SK-N-DZ (cell line): ENCODE measurements around the gene SQSTM1. TPM values are rescaled to one million over a fixed set of nuclear protein-coding genes. Genes with fewer than 3 reads are reported as not detected.
"Not testable (repeated sequence)": the region's sequence is repeated elsewhere in the genome, so short reads cannot be mapped to it uniquely, and the experiment has no call there.

Experiments used
- DNase-seq: peaks from one replicate; pipeline ENCODE4 v3.0.0-alpha.2; 2015; ENCODE audit warnings: low spot score
- polyA plus RNA-seq, 2 experiments: library from polyadenylated mRNA; depleted of rRNA; stranded (reverse); fragments of >200 nt; gene quantifications; 2 replicates each; pipeline ENCODE4 v1.2.3, GENCODE V29; 2014

SQSTM1 gene
- 48.1 and 55.0 TPM in 2 replicates for polyA plus RNA-seq (2014; cell fraction: cytosol; rRNA removed)
- 63.1 and 73.0 TPM in 2 replicates for polyA plus RNA-seq (2014; cell fraction: nucleus; rRNA removed)

DNA sequence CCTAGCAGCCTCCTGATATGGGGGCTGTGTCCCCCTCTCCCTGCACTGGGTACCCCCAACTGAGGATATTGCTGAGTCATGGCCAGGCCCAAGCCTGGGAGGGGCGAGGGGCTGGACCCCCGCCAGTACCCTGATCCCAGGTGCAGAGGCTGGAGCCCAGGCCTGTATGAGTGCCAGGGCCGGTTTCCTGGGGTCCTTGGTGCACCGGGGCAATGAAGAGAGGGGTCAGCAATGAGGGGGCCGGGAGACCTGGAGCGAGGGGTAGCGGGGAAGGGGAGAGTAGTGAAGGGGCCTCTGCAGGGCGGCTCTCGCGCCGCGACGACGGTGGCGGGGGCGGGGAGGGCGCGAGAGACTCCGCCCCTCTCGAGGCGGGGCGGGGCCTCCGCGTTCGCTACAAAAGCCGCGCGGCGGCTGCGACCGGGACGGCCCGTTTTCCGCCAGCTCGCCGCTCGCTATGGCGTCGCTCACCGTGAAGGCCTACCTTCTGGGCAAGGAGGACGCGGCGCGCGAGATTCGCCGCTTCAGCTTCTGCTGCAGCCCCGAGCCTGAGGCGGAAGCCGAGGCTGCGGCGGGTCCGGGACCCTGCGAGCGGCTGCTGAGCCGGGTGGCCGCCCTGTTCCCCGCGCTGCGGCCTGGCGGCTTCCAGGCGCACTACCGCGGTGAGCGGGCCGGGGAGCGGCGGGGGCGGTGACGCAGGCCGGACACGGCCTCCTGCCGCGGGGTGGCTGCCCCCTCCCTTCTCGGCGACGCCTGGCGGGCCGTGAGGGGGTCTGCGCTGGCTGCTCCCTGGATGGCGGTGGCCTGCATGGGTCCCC is at the start of gene SQSTM1:
Gene SQSTM1, plus strand, starts transcription at position 423 of the 815 bp plus-strand sequence. Its CDS starts 32 bp downstream, at position 455.
- peak; percentile 78 for DNase-seq

- no peak for DNase-seq
Observed at GRCh38 chr5:179771311-179771895, 49.3 kb upstream of the SQSTM1 start.

- no peak for DNase-seq
Observed at GRCh38 chr5:179772351-179772750, 48.4 kb upstream of the SQSTM1 start.

- no peak for DNase-seq
Observed at GRCh38 chr5:179773686-179774040, 47.0 kb upstream of the SQSTM1 start.

GRCh38 chr5:179774442-179774841 is 46.3 kb upstream of the SQSTM1 start:
- no peak for DNase-seq

DNA sequence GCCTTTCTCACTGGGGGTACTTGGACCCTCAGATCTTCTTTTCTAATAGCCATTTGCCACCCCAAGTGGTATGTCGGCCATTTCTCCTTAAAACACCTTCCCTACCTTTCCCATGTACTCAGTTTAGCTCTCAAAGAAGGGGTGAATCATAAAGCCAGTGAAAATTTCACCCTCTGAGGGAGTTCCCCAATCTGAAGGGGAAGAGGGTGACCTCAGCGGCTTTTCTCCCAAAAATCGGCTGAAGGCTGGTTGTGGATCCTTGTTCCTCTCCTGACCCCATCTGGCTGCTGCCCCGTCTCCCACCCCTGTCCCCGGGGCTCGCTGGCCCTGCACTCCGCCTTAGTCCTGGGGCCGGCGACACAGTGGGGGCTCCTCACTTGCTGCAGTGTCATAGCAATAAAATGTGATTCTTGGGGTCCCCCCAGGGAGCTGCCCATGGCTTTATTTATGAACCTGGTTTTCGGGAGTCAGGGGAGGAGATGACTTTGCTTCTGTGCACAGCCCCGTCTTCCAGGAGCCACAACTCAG is 44.2 kb upstream of the SQSTM1 start:
- DNase-seq: no peak

DNA sequence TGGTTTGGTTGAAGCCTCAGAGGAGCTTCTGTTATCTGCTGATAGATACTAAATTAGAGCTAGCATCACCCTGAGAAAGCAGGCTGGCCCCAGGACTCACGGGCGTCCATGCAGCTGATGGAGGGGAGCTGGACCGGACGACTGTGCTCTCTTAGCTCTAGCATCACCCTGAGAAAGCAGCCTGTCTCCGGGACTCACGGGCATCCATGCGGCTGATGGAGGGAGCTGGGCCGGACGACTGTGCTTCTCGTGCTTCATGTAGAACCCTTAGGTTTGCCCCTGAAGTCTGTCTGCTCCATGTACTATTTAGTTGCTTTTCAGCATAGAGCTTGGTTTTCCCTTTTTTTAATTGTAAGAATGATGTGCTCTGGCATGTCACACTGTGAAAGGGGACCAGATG is 43.2 kb upstream of the SQSTM1 start:
- no peak for DNase-seq

- no peak for DNase-seq
Observed at GRCh38 chr5:179777909-179778308, 42.8 kb upstream of the SQSTM1 start.

DNA sequence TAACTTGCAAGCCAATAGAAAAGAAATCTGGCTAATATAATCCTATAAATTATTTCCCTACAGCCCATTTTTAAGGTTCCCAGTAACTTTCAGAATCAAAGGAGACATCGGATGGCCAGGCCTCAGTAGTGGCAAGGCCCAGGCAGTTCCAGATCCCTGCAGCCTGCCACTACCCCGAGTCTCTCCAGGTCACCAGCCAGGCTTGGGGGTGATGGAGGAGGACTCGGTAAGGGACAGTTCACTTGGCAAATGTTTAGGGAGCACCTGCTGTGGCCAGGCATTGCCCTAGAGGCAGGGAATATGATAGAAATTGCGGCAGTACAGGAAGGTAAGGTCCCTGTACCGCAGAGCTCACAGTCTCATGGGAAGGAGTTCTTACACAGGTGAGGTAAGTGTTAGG is 42.1 kb upstream of the SQSTM1 start:
- no peak for DNase-seq

DNA sequence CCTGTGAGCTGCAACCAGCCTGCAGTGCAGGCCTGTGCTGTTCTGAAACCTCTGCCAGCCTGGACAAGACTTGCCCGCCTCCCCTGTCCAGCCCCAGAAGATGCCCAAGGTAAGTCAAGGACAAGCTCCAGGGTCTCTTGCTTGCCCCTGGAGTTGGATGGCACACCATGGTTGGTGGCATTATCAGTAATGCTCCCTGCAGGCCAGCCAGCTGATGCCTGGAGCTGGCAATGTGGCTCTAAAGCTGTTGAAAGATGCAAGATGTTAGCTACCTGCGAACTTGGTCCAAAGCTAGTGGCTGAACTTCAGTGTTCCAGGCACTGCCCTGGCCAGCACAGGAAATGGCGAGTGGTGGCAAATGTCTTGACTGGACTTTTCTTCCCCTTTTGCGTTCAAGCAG is 40.9 kb upstream of the SQSTM1 start:
- no peak for DNase-seq

DNA sequence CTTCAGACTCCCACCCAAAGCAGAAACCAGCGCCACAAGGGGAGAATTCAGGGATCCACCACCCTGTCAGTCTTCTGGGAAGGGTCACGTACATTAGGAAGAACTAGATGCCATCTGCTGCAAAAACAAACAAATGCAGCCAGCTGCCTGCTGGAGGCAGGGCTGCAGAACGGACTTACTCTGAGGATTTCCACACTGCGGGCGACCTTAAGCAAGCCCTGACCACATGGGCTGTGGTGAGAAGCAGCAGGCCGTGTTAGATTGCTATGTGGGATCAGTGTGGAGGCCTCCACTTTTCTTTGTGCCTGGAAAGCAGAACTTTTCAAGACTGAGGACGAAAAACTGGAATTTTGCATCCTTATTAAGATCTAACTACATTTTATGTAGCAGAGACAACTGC is 40.3 kb upstream of the SQSTM1 start:
- no peak for DNase-seq

GRCh38 chr5:179781846-179782245 is 38.9 kb upstream of the SQSTM1 start:
- DNase-seq: no peak

DNA sequence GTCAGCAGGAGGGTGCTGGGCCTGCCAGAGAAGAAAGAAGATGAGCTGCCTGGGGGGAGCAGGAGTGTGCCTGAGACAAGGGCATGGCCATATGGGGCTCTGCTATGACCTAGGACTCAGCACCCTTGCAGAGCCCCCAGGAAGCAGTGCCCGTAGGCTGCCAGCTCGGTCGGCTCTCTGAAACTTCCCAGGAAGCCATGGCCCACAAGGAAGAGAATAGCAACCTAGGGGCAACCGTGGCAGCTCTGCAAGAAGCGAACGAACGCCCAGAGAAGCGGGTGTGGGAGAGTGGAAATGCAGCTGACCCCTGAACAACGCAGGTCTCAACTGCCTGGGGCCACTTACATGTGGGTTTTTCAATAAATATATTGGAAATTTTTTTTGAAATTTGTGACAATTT is 37.6 kb upstream of the SQSTM1 start:
- DNase-seq: no peak

- no peak for DNase-seq
Observed at GRCh38 chr5:179786861-179787260, 33.8 kb upstream of the SQSTM1 start.

DNA sequence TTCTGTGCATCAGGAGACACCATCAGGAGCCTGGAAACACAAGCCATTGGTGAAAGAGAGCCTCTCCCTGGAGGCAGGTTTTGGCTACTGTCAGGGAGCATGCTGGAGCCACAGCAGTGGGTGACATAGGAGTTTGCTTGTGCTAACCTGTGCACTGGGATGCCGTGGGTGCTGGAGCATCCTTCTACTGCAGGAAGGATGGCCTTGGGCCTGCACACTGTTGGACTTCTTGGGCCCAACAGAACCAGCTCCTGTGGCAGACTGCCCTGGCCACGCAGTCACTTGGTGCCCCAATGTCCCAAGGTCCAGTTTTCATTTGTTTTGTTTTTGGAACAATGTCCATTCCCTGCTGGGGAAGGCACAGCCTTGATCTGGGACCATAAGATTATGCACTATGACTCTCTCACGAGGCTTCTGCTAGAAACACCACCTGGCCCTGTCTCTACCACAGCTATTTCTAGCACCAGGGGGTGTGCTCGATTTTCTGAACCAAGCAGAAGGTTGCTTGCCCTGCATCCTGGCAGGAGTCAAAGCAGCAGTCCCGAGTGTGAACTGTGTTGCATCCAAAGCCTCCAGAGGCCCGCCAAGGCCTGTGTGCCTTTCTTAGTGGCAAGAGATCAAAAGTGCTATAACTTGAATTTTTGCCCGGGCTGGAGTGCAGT is 32.4 kb upstream of the SQSTM1 start:
- no peak for DNase-seq

DNA sequence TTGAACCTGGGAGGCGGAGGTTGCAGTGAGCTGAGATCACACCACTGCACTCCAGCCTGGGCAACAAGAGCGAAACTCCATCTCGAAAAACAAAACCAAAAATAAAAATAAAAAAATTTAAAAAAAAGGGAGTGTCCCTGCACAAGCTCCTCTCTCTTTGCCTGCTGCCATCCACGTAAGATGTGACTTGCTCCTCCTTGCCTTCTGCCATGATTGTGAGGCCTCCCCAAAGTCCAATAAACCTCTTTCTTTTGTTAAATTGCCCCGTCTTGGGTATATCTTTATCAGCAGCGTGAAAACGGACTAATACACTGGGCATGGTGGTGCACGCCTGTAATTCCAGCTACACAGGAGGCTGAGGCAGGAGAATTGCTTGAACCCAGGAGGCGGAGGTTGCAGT is 31.4 kb upstream of the SQSTM1 start:
- DNase-seq: not testable (repeated sequence)

DNA sequence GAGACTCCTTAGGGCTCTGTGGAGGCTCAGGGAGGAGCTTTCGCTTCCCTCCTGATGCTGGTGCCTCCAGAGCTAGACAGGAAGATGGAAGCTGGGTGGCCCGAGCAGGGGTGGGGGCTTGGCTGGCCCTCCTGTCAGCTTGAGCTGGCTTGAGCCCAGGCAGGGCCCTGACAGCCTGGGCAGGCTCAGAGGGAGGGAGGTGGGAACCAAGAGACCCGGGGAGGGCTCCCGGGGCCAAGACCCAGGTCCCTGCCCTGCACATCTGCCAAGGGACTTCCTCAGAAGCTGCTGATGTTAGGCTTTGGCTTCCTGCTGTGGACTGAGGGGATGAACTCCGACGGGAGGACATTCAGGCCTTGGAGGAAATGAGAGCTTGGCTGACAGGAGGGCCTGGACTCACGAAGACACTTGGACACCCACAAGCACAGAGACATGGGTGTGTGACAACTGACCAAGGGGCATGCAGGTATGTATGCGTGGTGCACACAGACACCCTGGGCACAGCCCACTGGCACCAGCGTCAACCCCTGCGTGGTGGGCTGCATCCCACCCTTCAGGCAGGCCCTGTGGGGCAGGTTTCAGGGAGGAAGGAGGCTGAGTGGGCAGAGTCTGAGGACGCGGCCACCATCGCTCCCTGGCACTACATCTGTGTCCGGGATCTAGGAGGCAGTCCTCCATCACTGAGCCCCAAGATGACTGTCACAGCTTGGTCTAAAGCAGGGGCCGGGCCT is 28.7 kb upstream of the SQSTM1 start:
- DNase-seq: no peak

DNA sequence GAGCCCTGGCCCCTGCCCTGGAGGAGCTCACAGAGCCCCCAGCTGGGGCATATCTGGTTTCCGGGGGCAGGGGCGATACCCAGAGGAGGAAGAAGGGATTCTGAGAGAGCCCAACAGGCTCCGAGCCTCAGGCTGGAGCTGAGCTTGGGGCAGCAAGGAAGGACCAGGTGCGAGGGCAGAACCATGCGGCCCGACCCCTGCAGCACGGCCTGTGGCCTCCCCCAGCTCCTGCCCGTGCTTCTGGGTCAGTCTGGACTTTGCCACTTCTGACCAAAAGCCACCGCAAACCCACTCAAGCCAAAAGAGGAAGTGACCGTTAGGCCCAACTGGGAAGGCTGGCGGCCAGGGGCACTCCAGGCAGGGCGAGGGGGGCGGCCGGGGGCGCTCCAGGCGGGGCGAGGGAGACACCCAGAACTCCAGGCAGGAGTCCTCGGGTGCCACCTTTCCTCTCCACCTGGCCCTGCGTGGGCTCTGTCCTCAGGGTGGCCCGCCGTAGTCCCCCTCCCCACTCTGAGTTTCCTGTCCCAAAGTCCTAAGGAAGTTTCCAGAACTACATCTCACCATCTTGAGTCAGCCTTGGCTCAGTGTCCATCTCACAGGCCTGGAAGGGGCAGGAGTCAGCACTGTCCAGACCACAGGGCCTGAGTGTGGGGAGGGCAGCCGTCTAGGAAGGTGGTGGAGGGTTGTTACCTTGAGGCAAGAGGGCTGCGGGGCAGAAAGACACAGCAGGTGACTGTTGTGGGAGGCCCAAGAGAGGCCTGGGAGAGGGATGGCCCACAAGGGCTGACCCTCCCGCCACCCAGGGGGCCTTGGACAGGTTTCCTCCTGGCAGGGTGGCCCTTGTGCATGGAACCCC is 27.9 kb upstream of the SQSTM1 start:
- no peak for DNase-seq

DNA sequence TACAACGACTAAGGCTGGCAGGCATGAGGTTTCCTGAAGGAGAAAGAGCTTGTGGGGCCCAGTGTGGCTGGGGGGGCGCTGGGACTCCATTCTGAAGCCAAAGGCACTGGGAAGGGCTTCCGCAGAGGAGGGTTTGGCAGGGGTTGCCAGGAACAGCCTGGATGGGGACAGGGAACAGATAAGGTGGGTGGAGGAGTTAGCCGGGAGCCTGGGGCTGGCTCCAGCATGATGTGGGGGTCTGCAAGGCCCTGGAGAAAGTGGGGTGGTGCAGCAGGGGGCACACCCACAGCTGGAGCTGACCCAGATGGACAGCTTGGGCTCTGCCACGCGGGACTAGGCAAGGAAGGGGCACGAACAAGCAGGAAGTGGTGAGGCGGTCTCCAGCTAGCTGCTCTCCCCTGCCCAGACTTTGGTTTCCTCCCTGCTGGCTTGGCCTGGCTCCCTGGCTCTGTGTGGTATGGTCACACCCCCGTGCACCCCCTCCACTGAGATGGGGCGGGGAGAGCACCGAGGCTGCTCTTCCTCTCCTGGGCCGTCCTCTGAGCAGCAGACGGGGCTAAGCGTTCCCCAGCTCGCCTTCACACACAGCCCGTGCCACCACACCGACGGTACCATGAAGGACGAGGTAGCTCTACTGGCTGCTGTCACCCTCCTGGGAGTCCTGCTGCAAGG is 27.1 kb upstream of the SQSTM1 start, which contains the start of gene LTC4S:
Gene LTC4S, plus strand, starts transcription at position 519 of the 672 bp plus-strand sequence. Its CDS starts 95 bp downstream, at position 614.
- DNase-seq: no peak

DNA sequence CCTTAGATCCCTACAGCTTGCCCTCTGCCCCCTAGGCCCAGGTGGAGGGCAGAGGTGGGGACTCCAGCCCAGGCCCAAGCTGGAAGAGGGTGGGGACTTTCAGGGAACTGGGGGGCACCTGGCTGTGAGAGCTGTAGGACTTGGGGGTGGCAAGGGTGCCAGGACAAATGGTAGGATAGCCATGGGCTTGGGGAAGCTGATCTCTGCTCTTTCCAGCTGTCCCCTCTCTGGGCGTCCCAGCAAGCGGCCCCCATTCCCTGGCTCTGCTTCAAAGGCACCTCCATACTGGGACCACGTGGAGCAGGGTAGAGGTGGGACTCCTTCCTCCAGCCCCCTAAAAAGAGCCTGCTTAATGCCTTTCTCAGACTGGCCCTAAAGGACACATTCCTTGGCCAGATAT is 26.5 kb upstream of the SQSTM1 start:
- no peak for DNase-seq
